Peyer's patch (tissue), 4 donors: Measurements from ENCODE around the gene ATF6B.

Experiments
- POLR2A ChIP-seq, 2 donors: fragments of 450-650 bp; IDR thresholded peaks; one replicate each; pipeline ENCODE4 v1.5.1; 2017; ENCODE audit warnings: antibody characterized with exemption in 2 of 2, mild to moderate bottlenecking in 2 of 2, moderate library complexity in 2 of 2
- TF ChIP-seq, protein P1 (sequence below), 6 experiments: fragments of 450-650 bp in 4 of 6; fragments of 200-600 bp in 2 of 6; sonication (generic) in 1 of 6; IDR thresholded peaks; one replicate each; pipeline ENCODE4 v1.5.1; 2017 to 2019; ENCODE audit warnings: antibody characterized with exemption in 6 of 6, mild to moderate bottlenecking in 3 of 6, moderate library complexity in 1 of 6

DNA sequence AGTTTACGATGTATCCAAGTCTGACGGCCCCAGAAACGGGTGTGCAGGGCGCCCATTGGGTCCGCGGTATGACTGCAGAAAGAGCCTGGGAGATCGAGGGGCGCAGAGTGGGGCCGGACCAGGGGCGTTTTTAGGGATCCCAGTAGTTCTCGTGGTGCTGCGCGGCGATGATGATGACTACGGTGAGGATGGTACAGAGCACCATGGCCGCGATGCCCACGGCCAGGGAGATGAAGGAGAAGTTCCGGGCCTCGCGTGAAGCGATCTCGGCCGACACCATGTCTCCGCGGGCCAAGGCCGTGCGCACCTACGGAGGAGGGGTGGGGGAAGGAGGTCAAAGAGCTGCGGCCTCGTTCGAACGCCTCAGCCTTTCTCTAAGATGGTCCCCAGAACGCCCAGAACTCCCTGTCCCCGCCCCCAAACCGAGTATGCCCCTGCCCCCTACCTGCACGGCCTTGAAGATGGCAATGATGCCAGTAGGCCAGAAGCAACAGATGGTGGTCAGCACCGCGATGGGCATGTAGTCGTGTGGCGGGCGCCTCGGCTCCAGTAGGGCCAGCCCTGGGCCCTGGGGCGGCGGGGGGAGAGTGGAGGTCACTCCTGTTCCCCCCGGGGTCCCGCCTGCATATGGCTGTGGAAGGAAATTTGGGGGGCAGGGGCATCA lies 21.2 kb upstream of the ATF6B start:
- TF ChIP-seq POLR2A (IDR thresholded peaks at IDR 0.05): no peak
- TF ChIP-seq, protein P1, sequence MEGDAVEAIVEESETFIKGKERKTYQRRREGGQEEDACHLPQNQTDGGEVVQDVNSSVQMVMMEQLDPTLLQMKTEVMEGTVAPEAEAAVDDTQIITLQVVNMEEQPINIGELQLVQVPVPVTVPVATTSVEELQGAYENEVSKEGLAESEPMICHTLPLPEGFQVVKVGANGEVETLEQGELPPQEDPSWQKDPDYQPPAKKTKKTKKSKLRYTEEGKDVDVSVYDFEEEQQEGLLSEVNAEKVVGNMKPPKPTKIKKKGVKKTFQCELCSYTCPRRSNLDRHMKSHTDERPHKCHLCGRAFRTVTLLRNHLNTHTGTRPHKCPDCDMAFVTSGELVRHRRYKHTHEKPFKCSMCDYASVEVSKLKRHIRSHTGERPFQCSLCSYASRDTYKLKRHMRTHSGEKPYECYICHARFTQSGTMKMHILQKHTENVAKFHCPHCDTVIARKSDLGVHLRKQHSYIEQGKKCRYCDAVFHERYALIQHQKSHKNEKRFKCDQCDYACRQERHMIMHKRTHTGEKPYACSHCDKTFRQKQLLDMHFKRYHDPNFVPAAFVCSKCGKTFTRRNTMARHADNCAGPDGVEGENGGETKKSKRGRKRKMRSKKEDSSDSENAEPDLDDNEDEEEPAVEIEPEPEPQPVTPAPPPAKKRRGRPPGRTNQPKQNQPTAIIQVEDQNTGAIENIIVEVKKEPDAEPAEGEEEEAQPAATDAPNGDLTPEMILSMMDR (IDR thresholded peaks at IDR 0.05): no peak
